Dedifferentiated amniotic fluid mesenchymal stem cell (primary cell): ENCODE measurements around the gene RSBN1.
"Not testable (repeated sequence)": the region's sequence is repeated elsewhere in the genome, so short reads cannot be mapped to it uniquely, and the experiment has no call there.

Source experiments
- DNase-seq: peaks from one replicate; pipeline ENCODE4 v3.0.0-alpha.2; 2016; ENCODE audit errors: extremely low spot score

The RSBN1 gene

GRCh38 chr1:113742515-113742914 lies 69.8 kb downstream of the RSBN1 start:
- no peak for DNase-seq

GRCh38 chr1:113734357-113735055 lies 77.8 kb downstream of the RSBN1 start:
- DNase-seq: no peak

GRCh38 chr1:113732802-113733201 lies 79.5 kb downstream of the RSBN1 start:
- no peak for DNase-seq

GRCh38 chr1:113721010-113721409 lies 91.3 kb downstream of the RSBN1 start:
- no peak for DNase-seq

- DNase-seq: not testable (repeated sequence)
Observed at GRCh38 chr1:113718621-113719020, 93.7 kb downstream of the RSBN1 start.

GRCh38 chr1:113717506-113717905 lies 94.8 kb downstream of the RSBN1 start:
- not testable (repeated sequence) for DNase-seq

- no peak for DNase-seq
Observed at GRCh38 chr1:113714606-113715269, 97.5 kb downstream of the RSBN1 start.
